A549 (cell line): ENCODE measurements around the gene HMCN1. TPM values are rescaled to one million over a fixed set of nuclear protein-coding genes. Genes with fewer than 3 reads are reported as not detected.
"Not testable (repeated sequence)": the region's sequence is repeated elsewhere in the genome, so short reads cannot be mapped to it uniquely, and the experiment has no call there.

Experiments used
- ATAC-seq, 2 experiments: fragments of 200-7000 bp in 1 of 2; fragments of >200 bp in 1 of 2; cut with Nextera tagmentation in 1 of 2; cut with Tn5 transposase in 1 of 2; 3 replicates each; pipeline versions ENCODE4 v1.8.0 to v1.9.1; 2018 to 2020; ENCODE audit warnings: mild to moderate bottlenecking in 1 of 2, moderate library complexity in 1 of 2
- CTCF ChIA-PET: fragments of 300-600 bp; sonication (Branson Sonifier 250); formaldehyde crosslinking; extraction: SDS; loops from one replicate; lab custom pipeline; 2021; ENCODE audit warnings: antibody characterized with exemption, inconsistent platforms; lab: Yijun Ruan, JAX
- POLR2A ChIA-PET: fragments of 350-600 bp; formaldehyde crosslinking; extraction: SDS; loops from one replicate; lab custom pipeline; 2021; ENCODE audit warnings: antibody characterized with exemption, inconsistent platforms; lab: Yijun Ruan, JAX
- DNase-seq, 2 experiments: peaks; one replicate each; pipeline versions ENCODE4 v3.0.0 to v3.0.0-alpha.2; 2011 to 2016; ENCODE audit warnings: low read depth in 1 of 2, low spot score in 1 of 2
- FAIRE-seq: peaks from 2 replicates; lab custom pipeline; 2011; peaks lifted over from hg19 to GRCh38; lab: Jason Lieb, UNC
- H3K27ac ChIP-seq, 2 experiments: fragments of >200 bp; sonication (Bioruptor Twin); formaldehyde crosslinking; 3 replicates each; pipeline ENCODE4 v1.5.1; 2016 to 2017
- H3K4me1 ChIP-seq: fragments of >200 bp; sonication (Bioruptor Twin); formaldehyde crosslinking; 3 replicates; pipeline ENCODE4 v1.6.1; 2016
- H3K4me2 ChIP-seq: fragments of >200 bp; sonication (Bioruptor Twin); formaldehyde crosslinking; 3 replicates; pipeline ENCODE4 v1.6.1; 2016
- H3K4me3 ChIP-seq: fragments of >200 bp; sonication (Bioruptor Twin); formaldehyde crosslinking; 3 replicates; pipeline ENCODE4 v1.5.1; 2016
- H3K9me3 ChIP-seq: fragments of >200 bp; sonication (Bioruptor Twin); formaldehyde crosslinking; 3 replicates; pipeline ENCODE4 v1.6.1; 2016
- BHLHE40 ChIP-seq: IDR thresholded peaks from 2 replicates; pipeline ENCODE4 v1.6.1; 2012; ENCODE audit warnings: low read depth, low read length, inconsistent platforms
- EHF ChIP-seq: fragments of 250-450 bp; sonication (Bioruptor Pico); IDR thresholded peaks from 2 replicates; pipeline ENCODE4 v1.5.0; 2020; ENCODE audit warnings: mild to moderate bottlenecking
- ESRRA ChIP-seq: fragments of 150-350 bp; IDR thresholded peaks from 2 replicates; pipeline ENCODE4 v1.6.1; 2014; ENCODE audit warnings: mild to moderate bottlenecking, low read length, borderline replicate concordance
- FOSL2 ChIP-seq, 2 experiments: fragments of 450-650 bp in 1 of 2; fragments of >200 bp in 1 of 2; sonication (Bioruptor Twin) in 1 of 2; formaldehyde crosslinking; IDR thresholded peaks; 2 replicates each; pipeline versions ENCODE4 v1.5.0 to v1.6.1; 2016 to 2020; ENCODE audit warnings: mild to moderate bottlenecking in 1 of 2, moderate library complexity in 1 of 2
- KDM1A ChIP-seq: fragments of 200-600 bp; sonication (generic); IDR thresholded peaks from 2 replicates; pipeline ENCODE4 v1.6.1; 2016; ENCODE audit warnings: low read depth, mild to moderate bottlenecking
- NFE2L2 ChIP-seq: fragments of 150-350 bp; conservative IDR thresholded peaks from 2 replicates; pipeline ENCODE4 v1.6.1; 2014; ENCODE audit warnings: low read length
- RCOR1 ChIP-seq: fragments of 150-350 bp; IDR thresholded peaks from 2 replicates; pipeline ENCODE4 v1.6.1; 2014; ENCODE audit warnings: antibody characterized with exemption, low read length, low read depth
- RFX5 ChIP-seq: fragments of 450-650 bp; IDR thresholded peaks from 2 replicates; pipeline ENCODE4 v1.7.1; 2014; ENCODE audit warnings: antibody characterized with exemption, mild to moderate bottlenecking, moderate library complexity
- TFCP2L1 ChIP-seq: fragments of 250-450 bp; sonication (Bioruptor Pico); IDR thresholded peaks from 2 replicates; pipeline ENCODE4 v1.5.0; 2021; ENCODE audit warnings: mild to moderate bottlenecking
- ZSCAN20 ChIP-seq: fragments of 250-450 bp; sonication (Bioruptor Pico); IDR thresholded peaks from 2 replicates; pipeline ENCODE4 v1.8.0; 2022; ENCODE audit warnings: mild to moderate bottlenecking, moderate library complexity
- WGBS: methylation state at CpG from one replicate; pipeline ENCODE4 v1.1.6; 2017; ENCODE audit errors: missing lambda C conversion rate; 5-methylcytosine and 5-hydroxymethylcytosine counted together
- polyA plus RNA-seq, 4 experiments: library from polyadenylated mRNA; depleted of rRNA in 3 of 4; stranded (reverse); fragments of >200 nt; fragmentation: RNase III in 1 of 4; extraction: RNeasy Plus Mini Kit Qiagen cat#74134 plus additional on column Dnase treatment in 1 of 4; gene quantifications; 2 replicates in 3 of 4; 3 replicates in 1 of 4; pipeline ENCODE4 v1.2.3, GENCODE V29; 2011 to 2017
- TF ChIP-seq, protein P1 (sequence below): IDR thresholded peaks from 2 replicates; pipeline ENCODE4 v1.6.1; 2012
- TF ChIP-seq, protein P2 (sequence below): fragments of >200 bp; sonication (Bioruptor Twin); formaldehyde crosslinking; IDR thresholded peaks from 2 replicates; pipeline ENCODE4 v1.6.1; 2016
- TF ChIP-seq, protein P3 (sequence below): IDR thresholded peaks from 2 replicates; pipeline ENCODE4 v1.6.1; 2012; ENCODE audit warnings: low read depth, borderline replicate concordance
- TF ChIP-seq, protein P4 (sequence below): fragments of 250-450 bp; sonication (Bioruptor Pico); IDR thresholded peaks from 2 replicates; pipeline ENCODE4 v1.5.0; 2020; ENCODE audit warnings: low read depth, mild to moderate bottlenecking, moderate library complexity
- TF ChIP-seq, protein P5 (sequence below): fragments of 250-450 bp; sonication (Bioruptor Pico); IDR thresholded peaks from 2 replicates; pipeline ENCODE4 v1.5.0; 2021; ENCODE audit warnings: mild to moderate bottlenecking, moderate library complexity, borderline replicate concordance
- TF ChIP-seq, protein P6 (sequence below): IDR thresholded peaks from 2 replicates; pipeline ENCODE4 v1.6.1; 2012

HMCN1 gene
- polyA plus RNA-seq, 2 of the 4 experiments (the other 2 are of a cell fraction) = 0.03 to 0.06 TPM

DNA sequence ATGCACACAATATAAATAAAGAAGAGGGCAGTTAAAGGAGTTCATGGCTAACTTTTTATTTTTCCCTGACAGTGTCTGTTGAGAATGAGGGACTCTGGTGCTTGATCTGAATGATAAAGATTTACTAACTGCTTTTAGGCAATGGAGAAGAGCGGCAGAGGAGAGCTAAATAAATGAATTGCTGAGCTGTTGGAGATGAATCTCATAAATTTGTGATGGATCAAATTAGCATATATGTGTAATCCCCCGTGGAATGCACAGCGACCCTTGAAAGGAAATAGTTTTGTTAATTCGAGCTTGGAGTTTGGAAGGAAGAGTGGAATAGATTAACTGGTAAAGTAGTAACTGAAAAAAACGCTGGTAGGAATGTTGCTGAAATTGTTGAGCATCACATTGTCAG, 40.2 kb downstream of the HMCN1 start:
- H3K4me2 ChIP-seq = no peak overlapping the region
- ATAC-seq = no peak
- TF ChIP-seq, protein P1, sequence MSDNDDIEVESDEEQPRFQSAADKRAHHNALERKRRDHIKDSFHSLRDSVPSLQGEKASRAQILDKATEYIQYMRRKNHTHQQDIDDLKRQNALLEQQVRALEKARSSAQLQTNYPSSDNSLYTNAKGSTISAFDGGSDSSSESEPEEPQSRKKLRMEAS = no peak
- TF ChIP-seq, all 56 proteins: peak for 0
- Histone ChIP-seq H3K4me1 (no peaks in the 10 kb centered on the region), H3K9me3 (no peaks in the 10 kb centered on the region), H3K27ac (no peak overlapping the region), H3K4me3 (no peak overlapping the region)
- FAIRE-seq (no peak), DNase-seq (no peak)
- 3% methylated on average over 5 of the region's 5 CpGs for WGBS
- ChIA-PET POLR2A (no interaction called here), CTCF (no interaction called here)

DNA sequence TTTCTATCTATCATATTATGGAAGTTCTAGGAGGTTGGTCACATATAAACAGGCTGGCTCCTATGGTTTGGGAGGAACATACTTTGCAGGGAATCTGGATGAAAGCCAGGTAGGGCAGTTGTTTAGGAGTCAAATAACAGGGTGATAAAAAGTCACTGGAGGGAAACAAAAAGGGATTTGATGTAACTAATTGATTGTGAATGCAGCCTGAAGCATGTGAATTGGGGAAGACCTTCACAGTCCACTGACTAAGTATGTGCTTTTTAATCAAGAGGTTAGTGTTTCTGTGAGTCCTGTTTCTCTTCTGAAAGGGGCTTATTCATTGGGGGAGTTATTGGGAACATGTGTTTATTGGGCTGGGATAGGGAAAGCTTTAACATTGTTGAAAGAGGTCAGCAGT, 41.3 kb downstream of the HMCN1 start:
- no peak for FAIRE-seq
- CTCF ChIA-PET = interaction anchor here (1.1 kb wide), 1 partner anchor 16 kb away, joined by 3 read pairs; no protein-coding TSS in a partner anchor

DNA sequence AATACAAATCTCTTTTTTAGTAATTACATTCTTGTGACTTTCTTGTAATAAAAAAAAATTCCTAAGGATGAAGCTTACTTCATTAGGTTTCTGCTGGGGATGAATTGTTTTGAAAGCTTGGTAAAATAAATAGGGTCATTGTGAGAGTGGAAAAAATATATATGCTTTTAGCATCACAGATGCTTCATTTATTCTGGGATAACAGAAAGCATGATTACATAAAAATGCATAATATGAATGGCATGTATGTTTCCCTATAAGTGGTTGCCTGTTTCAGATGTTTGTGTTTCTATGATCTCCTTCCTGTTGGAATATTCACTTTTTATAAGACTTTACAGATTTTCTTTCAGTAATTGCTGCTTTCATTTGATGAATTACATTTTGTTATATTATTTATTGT, 42.3 kb downstream of the HMCN1 start:
- CTCF ChIA-PET = interaction anchor here (0.7 kb wide), 1 partner anchor 410 kb away, joined by 3 read pairs; no protein-coding TSS in a partner anchor
- ATAC-seq = no peak
- H3K9me3 ChIP-seq = no peaks in the 10 kb centered on the region

More for the DNA sequence above, 41.3 kb downstream of the HMCN1 start:
- Histone ChIP-seq H3K4me2 (no peak overlapping the region), H3K27ac (no peak overlapping the region)
- POLR2A ChIA-PET = no interaction called here
- no peak for TF ChIP-seq ZSCAN20 (CRISPR knock-in tag)
- no peak for TF ChIP-seq EHF (CRISPR knock-in tag)
- TF ChIP-seq, protein P2, sequence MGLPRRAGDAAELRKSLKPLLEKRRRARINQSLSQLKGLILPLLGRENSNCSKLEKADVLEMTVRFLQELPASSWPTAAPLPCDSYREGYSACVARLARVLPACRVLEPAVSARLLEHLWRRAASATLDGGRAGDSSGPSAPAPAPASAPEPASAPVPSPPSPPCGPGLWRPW = no peak
- TF ChIP-seq, protein P3, sequence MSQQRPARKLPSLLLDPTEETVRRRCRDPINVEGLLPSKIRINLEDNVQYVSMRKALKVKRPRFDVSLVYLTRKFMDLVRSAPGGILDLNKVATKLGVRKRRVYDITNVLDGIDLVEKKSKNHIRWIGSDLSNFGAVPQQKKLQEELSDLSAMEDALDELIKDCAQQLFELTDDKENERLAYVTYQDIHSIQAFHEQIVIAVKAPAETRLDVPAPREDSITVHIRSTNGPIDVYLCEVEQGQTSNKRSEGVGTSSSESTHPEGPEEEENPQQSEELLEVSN = no peak
- TF ChIP-seq BHLHE40 = no peak
- no peak for TF ChIP-seq ESRRA
- no peak for TF ChIP-seq RFX5
- no peak for TF ChIP-seq NFE2L2
- TF ChIP-seq, protein P4, sequence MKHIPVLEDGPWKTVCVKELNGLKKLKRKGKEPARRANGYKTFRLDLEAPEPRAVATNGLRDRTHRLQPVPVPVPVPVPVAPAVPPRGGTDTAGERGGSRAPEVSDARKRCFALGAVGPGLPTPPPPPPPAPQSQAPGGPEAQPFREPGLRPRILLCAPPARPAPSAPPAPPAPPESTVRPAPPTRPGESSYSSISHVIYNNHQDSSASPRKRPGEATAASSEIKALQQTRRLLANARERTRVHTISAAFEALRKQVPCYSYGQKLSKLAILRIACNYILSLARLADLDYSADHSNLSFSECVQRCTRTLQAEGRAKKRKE (CRISPR knock-in tag) = no peak
- TF ChIP-seq, protein P5, sequence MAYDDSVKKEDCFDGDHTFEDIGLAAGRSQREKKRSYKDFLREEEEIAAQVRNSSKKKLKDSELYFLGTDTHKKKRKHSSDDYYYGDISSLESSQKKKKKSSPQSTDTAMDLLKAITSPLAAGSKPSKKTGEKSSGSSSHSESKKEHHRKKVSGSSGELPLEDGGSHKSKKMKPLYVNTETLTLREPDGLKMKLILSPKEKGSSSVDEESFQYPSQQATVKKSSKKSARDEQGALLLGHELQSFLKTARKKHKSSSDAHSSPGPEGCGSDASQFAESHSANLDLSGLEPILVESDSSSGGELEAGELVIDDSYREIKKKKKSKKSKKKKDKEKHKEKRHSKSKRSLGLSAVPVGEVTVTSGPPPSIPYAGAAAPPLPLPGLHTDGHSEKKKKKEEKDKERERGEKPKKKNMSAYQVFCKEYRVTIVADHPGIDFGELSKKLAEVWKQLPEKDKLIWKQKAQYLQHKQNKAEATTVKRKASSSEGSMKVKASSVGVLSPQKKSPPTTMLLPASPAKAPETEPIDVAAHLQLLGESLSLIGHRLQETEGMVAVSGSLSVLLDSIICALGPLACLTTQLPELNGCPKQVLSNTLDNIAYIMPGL = no peak
- TF ChIP-seq, all 56 proteins: peak for 0
- ATAC-seq = no peak
- H3K9me3 ChIP-seq = no peaks in the 10 kb centered on the region
- DNase-seq = no peak
- no peak overlapping the region for H3K4me3 ChIP-seq
- H3K4me1 ChIP-seq = no peaks in the 10 kb centered on the region

DNA sequence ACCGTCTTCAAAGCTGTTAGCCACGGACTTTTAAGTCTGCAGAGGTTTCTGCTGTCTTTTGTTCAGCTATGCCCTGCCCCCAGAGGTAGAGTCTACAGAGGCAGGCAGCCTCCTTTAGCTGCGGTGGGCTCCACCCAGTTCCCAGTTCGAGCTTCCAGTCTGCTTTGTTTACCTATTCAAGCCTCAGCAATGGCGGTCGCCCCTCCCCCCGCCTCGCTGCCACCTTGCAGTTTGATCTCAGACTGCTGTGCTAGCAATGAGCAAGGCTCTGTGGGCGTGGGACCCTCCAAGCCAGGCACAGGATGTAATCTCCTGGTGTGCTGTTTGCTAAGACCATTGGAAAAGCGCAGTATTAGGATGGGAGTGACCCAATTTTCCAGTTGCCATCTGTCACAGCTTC, 49.7 kb downstream of the HMCN1 start:
- H3K4me1 ChIP-seq, H3K9me3 ChIP-seq, DNase-seq, ATAC-seq, H3K4me3 ChIP-seq, FAIRE-seq, H3K4me2 ChIP-seq, H3K27ac ChIP-seq, POLR2A ChIA-PET: not testable (repeated sequence)
- WGBS = 34% methylated on average over 7 of the region's 10 CpGs
- CTCF ChIA-PET = interaction anchor here (0.6 to 1.4 kb wide), 2 partner anchors 10 to 299 kb away, joined by 3 read pairs; no protein-coding TSS in a partner anchor

More for the DNA sequence above, 42.3 kb downstream of the HMCN1 start:
- Histone ChIP-seq H3K4me2 (no peak overlapping the region), H3K27ac (no peak overlapping the region), H3K4me3 (no peak overlapping the region), H3K4me1 (no peaks in the 10 kb centered on the region)
- DNase-seq = no peak
- no peak for FAIRE-seq
- TF ChIP-seq, protein P2 = no peak
- no peak for TF ChIP-seq RCOR1
- TF ChIP-seq FOSL2 (IDR thresholded peaks at IDR 0.05) = no peak
- no peak for TF ChIP-seq FOSL2 (CRISPR knock-in tag; IDR thresholded peaks at IDR 0.05)
- TF ChIP-seq, protein P6, sequence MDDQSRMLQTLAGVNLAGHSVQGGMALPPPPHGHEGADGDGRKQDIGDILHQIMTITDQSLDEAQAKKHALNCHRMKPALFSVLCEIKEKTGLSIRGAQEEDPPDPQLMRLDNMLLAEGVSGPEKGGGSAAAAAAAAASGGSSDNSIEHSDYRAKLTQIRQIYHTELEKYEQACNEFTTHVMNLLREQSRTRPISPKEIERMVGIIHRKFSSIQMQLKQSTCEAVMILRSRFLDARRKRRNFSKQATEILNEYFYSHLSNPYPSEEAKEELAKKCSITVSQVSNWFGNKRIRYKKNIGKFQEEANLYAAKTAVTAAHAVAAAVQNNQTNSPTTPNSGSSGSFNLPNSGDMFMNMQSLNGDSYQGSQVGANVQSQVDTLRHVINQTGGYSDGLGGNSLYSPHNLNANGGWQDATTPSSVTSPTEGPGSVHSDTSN = no peak
- TF ChIP-seq TFCP2L1 (CRISPR knock-in tag) = no peak
- no peak for TF ChIP-seq KDM1A
- POLR2A ChIA-PET = no interaction called here
